GM10248 (cell line): ENCODE measurements around the gene TK2.

ENCODE experiments used
- CTCF ChIA-PET: fragments of 300-600 bp; sonication (Branson Sonifier 250); formaldehyde crosslinking; extraction: SDS; loops from one replicate; lab custom pipeline; 2021; ENCODE audit warnings: antibody characterized with exemption; lab: Yijun Ruan, JAX
- POLR2A ChIA-PET: fragments of 350-650 bp; sonication (Branson Sonifier 250); formaldehyde crosslinking; extraction: SDS; loops from one replicate; lab custom pipeline; 2020; ENCODE audit warnings: antibody characterized with exemption; lab: Yijun Ruan, JAX
- DNase-seq: peaks from one replicate; pipeline ENCODE4 v3.0.0; 2012; ENCODE audit errors: extremely low spot score
- CTCF ChIP-seq: IDR thresholded peaks from 2 replicates; pipeline ENCODE4 v1.5.1; 2012; ENCODE audit warnings: mild to moderate bottlenecking, low read depth; ENCODE audit errors: extremely low read depth, missing control alignments, control extremely low read depth

Gene TK2

GRCh38 chr16:66484453-66485213 is 65.3 kb downstream of the TK2 start:
- DNase-seq: no peak
- ChIA-PET CTCF (interaction anchor here (1.0 to 3.8 kb wide), 7 partner anchors 16 to 142 kb away, joined by 3 to 13 read pairs (median 7); no protein-coding TSS in a partner anchor), POLR2A (interaction anchor here (0.9 kb wide), 1 partner anchor 8 kb away, joined by 3 read pairs; no protein-coding TSS in a partner anchor)
- peak; percentile 2 for TF ChIP-seq CTCF

- peak; percentile 85 for DNase-seq
- peak; percentile 99 for TF ChIP-seq CTCF
- ChIA-PET CTCF (interaction anchor here (1.0 to 5.3 kb wide), 12 partner anchors 13 to 141 kb away, joined by 3 to 42 read pairs (median 6); no protein-coding TSS in a partner anchor), POLR2A (no interaction called here)
These were observed 66.1 kb downstream of the TK2 start for GRCh38 chr16:66483689-66484452.

GRCh38 chr16:66481943-66482390 is 68.0 kb downstream of the TK2 start:
- ChIA-PET CTCF (interaction anchor here (1.0 to 5.3 kb wide), 7 partner anchors 13 to 124 kb away, joined by 3 to 42 read pairs (median 6); no protein-coding TSS in a partner anchor), POLR2A (no interaction called here)
- no peak for DNase-seq
- TF ChIP-seq CTCF: no peak

GRCh38 chr16:66481081-66481942 is 68.6 kb downstream of the TK2 start:
- DNase-seq: no peak
- TF ChIP-seq CTCF: no peak
- ChIA-PET POLR2A (no interaction called here), CTCF (interaction anchor here (1.0 to 5.3 kb wide), 8 partner anchors 13 to 123 kb away, joined by 3 to 42 read pairs (median 6); no protein-coding TSS in a partner anchor)

GRCh38 chr16:66480265-66481080 is 69.4 kb downstream of the TK2 start:
- CTCF ChIA-PET: interaction anchor here (0.7 to 5.3 kb wide), 11 partner anchors 12 to 128 kb away, joined by 3 to 42 read pairs (median 4); no protein-coding TSS in a partner anchor

More at GRCh38 chr16:66480265-66481080, 69.4 kb downstream of the TK2 start:
- no peak for DNase-seq
- no peak for TF ChIP-seq CTCF
- POLR2A ChIA-PET: no interaction called here
